Uterus (tissue), 2 donors: ENCODE measurements around the gene IFI27.

Source experiments
- POLR2A ChIP-seq, 2 donors: fragments of 450-650 bp; IDR thresholded peaks; one replicate each; pipeline ENCODE4 v1.6.1; 2016; ENCODE audit warnings: antibody characterized with exemption in 2 of 2, mild to moderate bottlenecking in 1 of 2, moderate library complexity in 1 of 2
- TF ChIP-seq, protein P1 (sequence below), 4 experiments: fragments of 200-600 bp in 2 of 4; fragments of 450-650 bp in 2 of 4; sonication (generic) in 2 of 4; IDR thresholded peaks; one replicate each; pipeline ENCODE4 v1.5.1; 2016 to 2019; ENCODE audit warnings: antibody characterized with exemption in 4 of 4, mild to moderate bottlenecking in 2 of 4, moderate library complexity in 1 of 4

- TF ChIP-seq, protein P1, sequence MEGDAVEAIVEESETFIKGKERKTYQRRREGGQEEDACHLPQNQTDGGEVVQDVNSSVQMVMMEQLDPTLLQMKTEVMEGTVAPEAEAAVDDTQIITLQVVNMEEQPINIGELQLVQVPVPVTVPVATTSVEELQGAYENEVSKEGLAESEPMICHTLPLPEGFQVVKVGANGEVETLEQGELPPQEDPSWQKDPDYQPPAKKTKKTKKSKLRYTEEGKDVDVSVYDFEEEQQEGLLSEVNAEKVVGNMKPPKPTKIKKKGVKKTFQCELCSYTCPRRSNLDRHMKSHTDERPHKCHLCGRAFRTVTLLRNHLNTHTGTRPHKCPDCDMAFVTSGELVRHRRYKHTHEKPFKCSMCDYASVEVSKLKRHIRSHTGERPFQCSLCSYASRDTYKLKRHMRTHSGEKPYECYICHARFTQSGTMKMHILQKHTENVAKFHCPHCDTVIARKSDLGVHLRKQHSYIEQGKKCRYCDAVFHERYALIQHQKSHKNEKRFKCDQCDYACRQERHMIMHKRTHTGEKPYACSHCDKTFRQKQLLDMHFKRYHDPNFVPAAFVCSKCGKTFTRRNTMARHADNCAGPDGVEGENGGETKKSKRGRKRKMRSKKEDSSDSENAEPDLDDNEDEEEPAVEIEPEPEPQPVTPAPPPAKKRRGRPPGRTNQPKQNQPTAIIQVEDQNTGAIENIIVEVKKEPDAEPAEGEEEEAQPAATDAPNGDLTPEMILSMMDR (IDR thresholded peaks at IDR 0.05), result no peak
- no peak for TF ChIP-seq POLR2A (IDR thresholded peaks at IDR 0.05)
These were observed 11.5 kb upstream of the IFI27 start for GRCh38 chr14:94099006-94099405.
